ENCODE measurements around the gene CTSC.

Gene CTSC

DNA sequence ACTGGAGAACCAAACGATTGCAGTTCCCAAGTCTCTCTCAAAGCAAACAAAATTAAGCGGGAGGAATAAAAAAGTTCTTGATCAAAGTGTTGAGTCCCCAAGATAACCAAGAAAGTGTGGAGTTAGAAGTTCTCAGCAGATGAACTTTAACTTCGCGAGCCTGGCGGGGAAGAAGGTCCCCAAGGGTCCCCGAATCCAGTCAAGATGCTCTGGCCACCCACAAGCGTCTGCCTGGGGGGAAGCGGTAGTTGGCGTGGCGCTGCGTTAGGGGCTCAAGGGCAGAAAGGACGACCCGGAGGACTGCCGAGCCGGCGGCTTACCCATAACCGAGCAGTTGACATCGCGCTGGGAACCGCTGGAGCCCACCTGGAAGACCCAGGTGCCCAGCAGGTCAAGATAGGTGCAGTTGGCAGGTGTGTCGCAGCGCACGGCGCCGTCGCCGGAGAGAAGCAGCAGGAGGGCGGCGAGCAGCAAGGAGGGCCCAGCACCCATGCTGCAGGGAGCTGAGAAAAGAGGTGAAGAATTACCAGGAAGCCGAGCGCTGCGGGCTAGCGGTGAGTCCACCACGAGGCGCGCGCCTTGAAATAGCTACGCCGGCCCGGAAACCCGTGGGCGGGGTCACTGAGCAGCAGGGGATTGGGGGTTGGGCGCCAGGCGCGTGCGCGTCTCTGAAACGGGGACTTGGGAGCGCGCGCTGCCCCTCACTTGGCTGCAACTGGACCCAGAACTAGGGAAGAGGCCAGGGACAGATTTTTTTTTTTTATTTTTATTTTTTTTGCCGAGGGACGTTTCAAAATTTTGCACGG is at the start of gene CTSC:
CTSC (minus strand) TSS at position 556 of the 806 bp plus-strand sequence; CDS start at position 492, 64 bp downstream.
- DNase-seq, result peak; percentile 86

DNA sequence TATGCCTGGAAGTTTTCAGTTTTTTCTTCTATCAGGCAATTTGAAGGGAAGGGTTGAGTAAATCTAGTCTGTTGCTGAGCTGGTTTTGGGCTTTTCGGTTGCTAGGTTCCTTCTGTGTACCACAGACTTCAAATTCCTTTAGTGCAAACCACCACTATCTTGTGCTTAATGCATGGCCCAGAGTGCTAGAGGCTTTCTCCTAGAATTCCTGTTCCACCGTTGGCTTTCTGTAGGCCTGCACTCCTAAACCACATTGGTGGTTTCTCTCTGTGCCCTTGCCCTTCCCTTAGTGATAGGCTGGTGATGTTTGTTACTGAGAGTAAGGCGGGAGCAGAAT is 47.1 kb upstream of the CTSC start:
- no peak for DNase-seq

DNA sequence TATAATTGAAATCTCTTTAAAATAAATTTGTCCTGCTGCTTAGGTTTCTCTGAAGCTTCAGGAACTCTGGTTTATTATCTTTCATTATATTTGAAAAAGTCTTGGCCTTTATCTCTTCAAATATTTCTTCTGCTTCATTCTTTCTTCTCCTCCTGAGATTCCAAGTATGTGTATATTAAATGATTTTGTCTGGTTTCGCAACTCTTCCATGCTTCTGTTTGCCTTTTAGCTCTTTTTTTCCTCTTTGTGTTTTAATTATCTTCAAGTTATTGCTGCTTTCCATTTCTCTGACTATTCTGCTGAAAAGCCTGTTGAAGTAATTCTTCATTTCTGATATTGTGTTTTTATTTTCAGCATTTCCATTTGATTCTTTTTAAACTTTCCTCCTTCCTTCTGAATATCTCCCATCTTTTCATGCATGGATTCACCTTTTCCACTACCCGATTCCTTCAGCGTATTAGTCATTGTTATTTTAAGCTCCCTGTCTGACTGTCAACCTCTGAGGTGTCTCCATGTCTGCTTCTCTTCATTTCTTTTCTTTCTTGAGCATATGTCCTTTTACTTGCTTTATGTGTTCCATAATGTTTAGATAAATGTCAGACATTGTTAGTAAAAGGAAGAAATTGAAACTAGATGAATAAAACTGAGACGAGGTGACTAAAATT is 46.6 kb upstream of the CTSC start:
- no peak for DNase-seq

GRCh38 chr11:88383447-88383846 is 45.9 kb upstream of the CTSC start:
- no peak for DNase-seq

DNA sequence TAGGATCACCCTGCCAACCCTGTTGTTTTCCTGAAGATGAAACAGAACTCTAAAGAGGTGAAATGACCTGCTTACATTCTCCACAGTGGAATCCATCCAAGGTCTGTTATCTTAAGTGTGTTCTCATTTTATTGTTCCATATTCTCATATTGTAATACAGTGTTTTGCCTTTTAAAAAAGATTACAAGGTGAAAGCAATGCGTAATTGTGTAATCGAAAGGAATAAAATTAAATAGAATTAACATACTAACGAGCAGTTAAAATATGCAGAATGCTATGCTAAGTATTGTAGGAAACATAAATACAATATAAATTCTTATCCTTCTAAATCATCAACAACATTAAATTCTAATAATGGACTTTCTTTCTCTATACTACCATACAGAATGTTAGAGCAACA is 41.6 kb upstream of the CTSC start:
- DNase-seq, result no peak

GRCh38 chr11:88378422-88379066 is 41.0 kb upstream of the CTSC start:
- no peak for DNase-seq

- no peak for DNase-seq
Measured at GRCh38 chr11:88377646-88378045, 40.1 kb upstream of the CTSC start.

DNA sequence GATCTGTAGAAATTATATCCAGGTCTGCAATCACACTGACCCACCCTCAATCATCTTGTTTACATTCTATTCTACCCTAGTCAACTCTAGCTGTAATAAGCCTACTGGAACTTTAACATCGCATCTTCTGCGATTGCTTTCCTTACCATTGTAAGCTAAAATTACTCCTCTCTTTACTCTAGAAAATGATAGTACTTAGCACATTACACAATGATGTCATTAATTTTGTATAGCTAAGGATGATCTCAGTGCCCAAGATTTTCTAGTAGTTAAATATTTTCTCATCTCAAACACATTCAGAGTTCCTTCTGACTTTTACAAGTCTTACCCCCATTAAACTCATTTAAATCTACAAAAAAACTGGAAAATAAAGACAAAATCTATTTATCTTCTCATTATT is 39.6 kb upstream of the CTSC start:
- no peak for DNase-seq

- DNase-seq, result no peak
Measured at GRCh38 chr11:88375927-88376470, 38.5 kb upstream of the CTSC start.

DNA sequence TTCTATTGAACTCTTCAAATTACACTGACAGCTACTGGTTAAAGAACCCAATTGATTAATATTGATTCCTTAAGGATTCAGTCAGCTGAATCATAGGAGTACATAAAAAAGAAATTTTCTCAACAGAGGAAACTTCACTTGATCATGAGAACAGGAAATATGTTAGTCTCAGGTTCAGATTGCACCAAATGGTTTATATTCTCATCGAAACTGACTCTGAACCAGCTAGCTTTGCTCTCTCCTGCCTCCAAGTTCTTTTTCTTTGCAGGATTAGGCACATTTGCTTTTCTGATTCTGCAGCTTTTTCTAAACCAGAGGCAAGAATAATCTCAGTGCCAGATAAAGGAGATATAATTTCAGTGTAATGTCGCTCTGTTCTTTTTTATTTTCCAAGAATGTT is 33.2 kb upstream of the CTSC start:
- no peak for DNase-seq

DNA sequence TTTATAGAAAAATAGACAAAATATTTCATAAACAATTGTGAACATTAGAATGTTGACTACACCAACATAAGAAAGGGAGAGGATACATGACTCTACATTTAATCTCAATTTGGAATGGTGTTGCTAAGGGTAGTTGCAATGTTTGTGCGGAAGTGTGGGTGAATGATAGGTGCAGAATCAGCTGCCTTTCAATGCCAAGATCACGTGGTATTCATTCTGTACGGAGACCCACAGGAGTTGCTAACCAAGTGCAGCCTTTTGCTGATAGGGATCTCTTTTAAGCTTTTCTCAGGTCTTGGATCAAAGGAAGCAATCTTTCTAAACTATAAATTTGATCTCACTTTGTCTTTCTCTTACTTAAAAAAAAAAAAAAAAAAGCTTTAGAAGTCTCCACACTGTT is 29.8 kb upstream of the CTSC start:
- no peak for DNase-seq

DNA sequence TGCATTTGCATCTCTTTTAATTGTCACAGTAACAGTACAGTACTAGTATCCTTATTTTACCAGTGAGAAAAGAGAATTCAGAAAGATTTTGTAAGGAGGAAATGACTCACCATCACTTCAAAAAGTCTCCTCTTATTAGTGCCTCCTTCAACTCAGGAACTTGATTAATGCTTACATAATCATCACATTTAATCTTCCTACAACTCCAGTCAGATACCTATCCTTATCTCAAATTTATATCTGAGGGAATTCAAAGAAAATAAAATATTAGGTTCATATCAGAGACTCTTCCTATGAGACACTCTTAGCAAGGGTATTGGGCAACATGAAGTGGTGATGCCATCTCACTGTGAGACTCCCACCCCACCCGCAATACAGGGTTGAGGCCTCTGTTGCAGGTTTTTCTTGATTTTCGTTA is 26.1 kb upstream of the CTSC start:
- DNase-seq, result no peak

- DNase-seq, result no peak
Measured at GRCh38 chr11:88363004-88363403, 25.5 kb upstream of the CTSC start.

DNA sequence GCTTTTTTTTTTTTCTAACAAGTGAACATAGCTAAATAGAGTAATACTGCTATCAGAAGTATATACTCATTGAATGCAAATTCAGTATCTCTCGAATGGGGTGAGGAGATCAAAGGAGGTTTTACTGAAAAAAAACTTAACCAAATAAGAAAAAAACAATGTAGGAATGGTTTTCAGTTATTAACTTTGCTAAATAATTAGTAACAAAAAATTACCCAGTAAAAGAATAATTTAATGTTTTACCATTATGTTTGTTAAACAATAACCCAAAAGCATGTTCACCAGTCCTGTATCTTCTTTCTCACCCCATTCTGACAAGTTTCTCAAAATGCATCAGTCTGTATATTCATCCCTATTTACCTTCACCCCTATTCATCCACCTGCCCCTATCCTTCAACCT is 22.6 kb upstream of the CTSC start:
- no peak for DNase-seq

- DNase-seq, result no peak
Measured at GRCh38 chr11:88359541-88359940, 22.0 kb upstream of the CTSC start.

- DNase-seq, result no peak
Measured at GRCh38 chr11:88359114-88359513, 21.6 kb upstream of the CTSC start.

DNA sequence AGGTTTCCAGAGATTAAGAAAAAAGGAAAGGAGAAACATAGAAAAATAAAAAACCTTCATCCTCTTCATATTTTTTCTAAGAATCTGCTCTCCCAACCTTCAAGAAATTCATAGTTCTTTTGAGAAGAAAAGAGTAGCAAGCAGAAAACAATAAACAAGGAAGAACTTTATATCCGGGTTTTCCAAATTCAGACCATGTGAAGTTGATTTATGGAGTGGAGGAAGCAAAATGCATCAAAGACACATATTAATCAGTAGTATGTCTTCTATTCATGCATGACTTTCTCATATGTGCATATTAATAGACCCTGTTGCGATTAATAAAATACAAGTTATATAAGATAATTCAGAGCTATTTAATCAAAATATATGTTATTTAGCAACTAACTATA is 20.5 kb upstream of the CTSC start:
- no peak for DNase-seq

GRCh38 chr11:88357323-88358039 is 19.9 kb upstream of the CTSC start:
- DNase-seq, result no peak

DNA sequence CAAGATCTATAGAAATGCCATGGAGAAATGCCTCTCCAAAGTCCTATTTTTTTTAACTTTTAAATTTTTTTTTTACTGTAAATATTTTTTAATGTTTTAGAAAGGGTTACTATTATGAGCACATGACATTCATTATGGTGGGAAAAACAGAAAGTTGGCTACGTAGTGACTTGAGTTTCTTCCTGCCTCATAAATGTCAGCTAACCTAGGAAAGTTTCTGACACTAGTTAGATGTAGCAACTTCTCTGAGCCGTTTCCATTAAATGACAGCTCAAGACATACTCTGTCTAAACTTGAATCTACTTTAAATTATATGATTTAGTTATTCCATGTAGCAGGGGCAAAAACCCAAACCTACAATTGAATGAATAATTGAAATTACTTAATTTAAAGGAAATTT is 18.4 kb upstream of the CTSC start:
- no peak for DNase-seq

- no peak for DNase-seq
Measured at GRCh38 chr11:88354912-88355311, 17.4 kb upstream of the CTSC start.

DNA sequence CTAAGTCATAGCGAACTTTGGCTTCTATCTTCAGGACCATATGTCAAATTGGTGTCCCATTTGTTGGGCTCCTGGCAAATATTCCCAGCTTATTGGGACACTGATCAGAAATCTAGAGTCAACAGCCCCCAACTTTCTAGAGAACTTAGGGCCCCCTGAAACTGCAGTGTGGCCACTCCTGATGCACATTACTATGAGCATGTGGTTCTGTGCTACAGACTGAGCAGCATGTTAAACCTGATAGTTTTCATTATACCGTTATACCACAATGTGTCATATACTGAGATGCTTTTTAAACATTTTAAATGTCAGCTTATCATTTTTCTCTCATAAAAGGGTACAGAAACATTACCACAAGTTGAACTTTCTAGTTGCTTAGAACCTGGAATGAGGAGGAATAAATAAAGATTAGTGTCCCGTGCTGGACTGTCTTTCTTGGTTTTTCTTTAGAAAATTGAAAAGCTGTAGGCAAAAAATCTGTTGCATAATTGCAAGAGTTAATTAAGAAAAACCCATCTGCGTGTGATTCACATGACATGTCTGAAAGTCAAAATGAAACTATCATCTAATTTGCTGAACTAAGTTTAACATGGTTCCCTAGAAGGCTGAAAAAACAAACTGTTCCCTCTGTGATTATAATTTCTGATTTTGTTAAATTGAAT is 16.4 kb upstream of the CTSC start:
- no peak for DNase-seq

DNA sequence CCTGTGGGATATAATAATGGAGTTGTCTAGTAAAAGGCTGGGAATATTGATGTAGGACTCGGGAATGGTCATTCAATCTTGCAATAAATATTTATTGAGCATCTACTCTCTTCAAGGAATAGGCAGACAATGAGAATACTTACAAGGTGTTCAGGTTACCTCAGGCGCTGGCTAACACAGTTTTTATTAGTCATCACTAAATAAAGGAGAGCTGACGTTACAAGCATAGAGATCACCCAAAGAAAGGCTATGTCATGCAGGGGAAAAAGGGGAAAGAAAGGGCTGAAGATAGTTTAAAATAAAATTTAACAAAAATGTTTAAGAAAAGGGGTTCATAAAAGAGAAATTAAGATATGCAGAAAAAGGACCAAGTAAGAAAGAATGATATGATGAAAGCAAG is 15.8 kb upstream of the CTSC start:
- DNase-seq, result no peak

DNA sequence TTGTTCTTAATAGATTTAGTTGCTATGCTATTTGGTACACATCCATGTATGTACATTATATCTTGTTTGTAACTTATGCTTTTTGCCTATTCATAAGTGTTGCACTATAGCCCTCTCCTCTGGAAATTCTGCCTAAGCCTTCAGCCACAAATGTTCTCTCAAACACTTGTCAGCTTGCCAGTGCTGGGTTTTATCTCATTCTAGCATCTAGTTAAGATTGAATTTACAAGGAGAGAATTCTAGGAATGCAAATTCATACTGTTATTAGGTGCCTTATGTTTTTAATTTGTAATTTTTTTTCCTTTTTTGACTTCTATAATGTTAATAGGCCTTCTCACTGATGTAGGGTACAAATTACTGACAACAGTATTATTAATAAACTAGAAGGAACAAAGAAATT is 14.6 kb upstream of the CTSC start:
- DNase-seq, result no peak
